ENCODE data around the gene TEAD1.

The TEAD1 gene

GRCh38 chr11:12642040-12642439 lies 32.2 kb upstream of the TEAD1 start:
- no peak overlapping the region for H3K4me3 ChIP-seq (replicated peaks in 1 of 2; ENCODE audit: low read depth in 2 of 2, low read length in 2 of 2)
- no peak for TF ChIP-seq CTCF (IDR thresholded peaks at IDR 0.05; ENCODE audit: low read depth, low read length)

GRCh38 chr11:12642806-12643428 lies 31.3 kb upstream of the TEAD1 start:
- DNase-seq (ENCODE audit: low read depth in 2 of 2): peak in 1 of 2 donors; percentile 23
- H3K4me3 ChIP-seq (replicated peaks in 1 of 2; ENCODE audit: low read depth in 2 of 2, low read length in 2 of 2): no peak overlapping the region
- TF ChIP-seq CTCF (IDR thresholded peaks at IDR 0.05; ENCODE audit: low read depth, low read length): no peak

More at GRCh38 chr11:12642040-12642439, 32.2 kb upstream of the TEAD1 start:
- DNase-seq (ENCODE audit: low read depth in 2 of 2): peak; percentile 46 to 55

GRCh38 chr11:12646478-12646877 lies 27.7 kb upstream of the TEAD1 start:
- no peak for DNase-seq (ENCODE audit: low read depth in 2 of 2)
- H3K4me3 ChIP-seq (replicated peaks in 1 of 2; ENCODE audit: low read depth in 2 of 2, low read length in 2 of 2): no peak overlapping the region
- TF ChIP-seq CTCF (IDR thresholded peaks at IDR 0.05; ENCODE audit: low read depth, low read length): no peak

- DNase-seq (ENCODE audit: low read depth in 2 of 2): no peak
- H3K4me3 ChIP-seq (replicated peaks in 1 of 2; ENCODE audit: low read depth in 2 of 2, low read length in 2 of 2): no peak overlapping the region
- no peak for TF ChIP-seq CTCF (IDR thresholded peaks at IDR 0.05; ENCODE audit: low read depth, low read length)
These were observed 20.5 kb upstream of the TEAD1 start for GRCh38 chr11:12653729-12654128.

GRCh38 chr11:12655842-12656241 lies 18.4 kb upstream of the TEAD1 start:
- DNase-seq (ENCODE audit: low read depth in 2 of 2): no peak
- H3K4me3 ChIP-seq (replicated peaks in 1 of 2; ENCODE audit: low read depth in 2 of 2, low read length in 2 of 2): no peak overlapping the region
- TF ChIP-seq CTCF (IDR thresholded peaks at IDR 0.05; ENCODE audit: low read depth, low read length): no peak

GRCh38 chr11:12657336-12657735 lies 16.9 kb upstream of the TEAD1 start:
- H3K4me3 ChIP-seq (replicated peaks in 1 of 2; ENCODE audit: low read depth in 2 of 2, low read length in 2 of 2): no peak overlapping the region
- DNase-seq (ENCODE audit: low read depth in 2 of 2): no peak
- TF ChIP-seq CTCF (IDR thresholded peaks at IDR 0.05; ENCODE audit: low read depth, low read length): no peak

GRCh38 chr11:12657981-12658380 lies 16.2 kb upstream of the TEAD1 start:
- no peak for TF ChIP-seq CTCF (IDR thresholded peaks at IDR 0.05; ENCODE audit: low read depth, low read length)
- no peak overlapping the region for H3K4me3 ChIP-seq (replicated peaks in 1 of 2; ENCODE audit: low read depth in 2 of 2, low read length in 2 of 2)
- no peak for DNase-seq (ENCODE audit: low read depth in 2 of 2)

All from cardiac fibroblast (primary cell).